Activated CD8-positive, alpha-beta memory T cell treated with anti-CD3 and anti-CD28 coated beads for 1 hour (primary cell): ENCODE measurements around the gene TSPAN16.
A peak's percentile ranks its signal among the peaks of the same experiment; 100 is the strongest.
"Not testable (repeated sequence)": the region's sequence is repeated elsewhere in the genome, so short reads cannot be mapped to it uniquely, and the experiment has no call there.

Experiments used
- DNase-seq, 2 donors: peaks; one replicate each; pipeline ENCODE4 v3.0.0-alpha.2; 2020; ENCODE audit warnings: low read depth in 1 of 2; ENCODE audit errors: extremely low read depth in 1 of 2

Gene TSPAN16

DNA sequence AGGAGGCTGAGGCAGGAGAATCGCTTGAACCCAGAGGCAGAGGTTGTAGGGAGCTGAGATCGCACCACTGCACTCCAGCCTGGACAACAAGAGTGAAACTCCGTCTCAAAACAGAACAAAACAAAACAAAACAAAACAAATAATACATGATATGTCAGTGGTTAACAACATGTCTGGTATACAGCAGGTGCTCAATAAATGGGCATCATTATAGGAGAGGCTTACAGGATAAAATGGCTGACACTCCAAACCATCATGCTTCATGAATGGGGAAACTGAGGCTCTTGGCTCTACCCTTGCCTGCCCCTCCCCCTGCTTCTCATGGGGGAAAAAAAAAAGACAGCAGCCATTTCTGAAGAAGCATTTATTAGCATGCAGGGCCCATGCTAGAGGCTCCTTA, 46.5 kb downstream of the TSPAN16 start:
- DNase-seq: no peak

- no peak for DNase-seq
Observed at GRCh38 chr19:11345122-11345803, 49.3 kb downstream of the TSPAN16 start.

- peak; percentile 95 to 99 for DNase-seq
Observed at GRCh38 chr19:11346104-11346940, 50.4 kb downstream of the TSPAN16 start, which contains the start of the genes CCDC159 and TMEM205. Gene CCDC159, plus strand, starts transcription at chr19:11346519. Its CDS starts 88 bp downstream, at chr19:11346607. Gene TMEM205, minus strand, starts transcription at chr19:11346268. Its CDS starts 649 bp downstream, at chr19:11345619.

- no peak for DNase-seq
Observed at GRCh38 chr19:11347546-11348039, 51.6 kb downstream of the TSPAN16 start.

- no peak for DNase-seq
Observed at GRCh38 chr19:11349171-11349570, 53.2 kb downstream of the TSPAN16 start.

DNA sequence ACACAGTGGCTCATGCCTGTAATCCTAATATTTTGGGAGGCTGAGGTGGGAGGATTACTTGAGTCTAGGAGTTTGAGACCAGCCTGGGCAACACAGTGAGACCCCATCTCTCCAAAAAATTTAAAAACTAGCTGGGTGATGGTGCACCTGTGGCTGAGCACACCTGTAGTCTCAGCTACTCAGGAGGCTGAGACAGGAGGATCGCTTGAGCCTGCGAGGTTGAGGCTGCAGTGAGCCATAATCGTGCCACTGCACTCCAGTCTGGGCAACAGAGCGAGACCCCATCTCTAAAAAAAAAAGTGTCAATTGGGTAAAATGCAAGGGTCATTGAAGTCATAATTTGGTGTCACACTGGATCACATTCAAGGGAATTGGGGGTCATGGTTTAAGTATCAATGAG, 58.1 kb downstream of the TSPAN16 start:
- not testable (repeated sequence) for DNase-seq

DNA sequence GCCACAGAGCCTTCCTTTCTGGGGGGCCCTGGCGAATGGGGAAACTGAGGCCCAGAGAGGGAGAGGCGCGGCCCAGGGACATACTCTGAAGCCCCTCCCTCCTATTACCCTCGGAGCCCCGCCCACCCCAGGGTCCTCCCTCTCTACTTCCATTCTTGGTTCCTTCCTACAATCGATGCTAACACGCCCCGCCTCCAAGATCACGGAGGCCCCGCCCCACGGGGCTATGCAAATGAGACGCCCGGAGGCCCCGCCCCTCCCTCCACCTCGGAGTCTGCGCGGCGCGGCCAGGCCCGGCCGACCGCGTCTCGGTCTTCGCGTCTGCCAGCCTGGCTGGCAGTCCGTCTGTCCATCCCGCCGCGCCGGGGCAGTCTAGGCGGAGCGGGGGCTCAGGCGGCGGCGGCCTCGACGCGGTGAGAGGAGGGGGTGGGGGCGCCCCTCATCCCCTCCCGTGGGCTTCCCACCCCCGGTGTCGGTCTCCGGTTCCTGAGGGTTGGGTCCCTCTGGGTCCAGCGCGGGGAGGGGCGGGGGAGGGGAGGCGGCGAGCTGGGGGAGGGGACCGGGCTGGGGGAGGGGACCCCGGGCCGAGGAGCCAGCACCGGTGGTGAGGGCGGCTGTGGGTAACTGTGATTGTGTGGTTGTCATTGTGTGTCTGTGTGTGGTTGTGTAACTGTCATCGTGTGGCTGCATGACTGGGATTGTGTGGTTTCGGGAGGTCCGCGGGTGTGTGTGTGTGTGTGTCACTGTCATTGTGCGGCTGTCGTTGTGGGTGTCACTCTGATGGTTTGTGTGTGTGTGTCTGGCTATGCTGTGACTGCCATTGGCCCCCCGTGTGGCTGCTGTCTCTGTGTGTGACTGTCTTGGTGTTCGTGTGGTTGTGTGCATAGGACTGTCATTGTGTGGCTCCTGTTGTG, 59.5 kb downstream of the TSPAN16 start, which contains the start of gene PLPPR2:
PLPPR2 (plus strand) TSS at position 273 of the 914 bp plus-strand sequence. CDS start 2,242 bp downstream, outside the sequence.
- DNase-seq: peak; percentile 54 to 66

GRCh38 chr19:11356074-11356397, 60.1 kb downstream of the TSPAN16 start:
- no peak for DNase-seq

DNA sequence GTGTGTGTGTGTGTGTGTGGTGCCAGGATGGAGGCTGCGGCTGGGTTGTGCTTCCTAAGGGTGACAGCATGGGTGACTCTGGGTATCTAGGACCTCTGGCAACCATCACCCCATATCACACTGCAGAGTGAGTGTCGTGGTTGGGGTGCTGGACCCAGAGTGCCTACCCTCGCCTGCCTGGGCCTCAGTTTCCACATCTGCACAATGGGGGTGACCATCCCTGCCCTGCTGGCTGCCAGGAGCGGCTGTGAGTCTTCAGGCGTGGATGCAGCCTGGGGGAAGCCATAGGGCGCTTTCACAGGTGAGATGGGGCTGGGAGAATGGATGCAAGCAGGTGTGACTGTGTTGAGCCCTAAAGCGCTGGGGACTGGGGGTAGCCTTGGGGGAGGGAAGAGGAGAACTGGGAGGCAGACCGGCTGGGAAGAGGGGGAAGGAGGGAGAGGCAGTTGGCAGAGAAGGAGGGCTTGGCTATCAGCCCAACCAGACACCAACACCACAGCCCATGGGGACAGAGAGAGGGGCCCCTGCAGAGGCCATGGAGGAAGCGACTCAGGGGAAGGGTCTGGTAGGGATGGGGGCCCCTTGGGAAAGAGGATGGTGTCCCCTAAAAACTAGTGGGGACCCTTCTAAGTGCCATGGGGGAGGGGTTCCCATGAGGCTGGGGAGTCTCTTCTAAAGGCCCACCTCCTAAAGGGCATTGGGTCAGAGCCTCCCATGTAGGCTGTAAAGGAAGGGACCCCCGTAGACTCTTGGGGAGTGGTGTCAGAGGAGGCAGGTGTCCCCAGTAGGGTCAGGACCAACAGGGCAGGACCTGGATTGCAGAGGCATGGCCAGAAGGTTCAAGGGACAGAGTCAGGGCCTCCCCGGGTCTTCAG, 61.0 kb downstream of the TSPAN16 start:
- no peak for DNase-seq

DNA sequence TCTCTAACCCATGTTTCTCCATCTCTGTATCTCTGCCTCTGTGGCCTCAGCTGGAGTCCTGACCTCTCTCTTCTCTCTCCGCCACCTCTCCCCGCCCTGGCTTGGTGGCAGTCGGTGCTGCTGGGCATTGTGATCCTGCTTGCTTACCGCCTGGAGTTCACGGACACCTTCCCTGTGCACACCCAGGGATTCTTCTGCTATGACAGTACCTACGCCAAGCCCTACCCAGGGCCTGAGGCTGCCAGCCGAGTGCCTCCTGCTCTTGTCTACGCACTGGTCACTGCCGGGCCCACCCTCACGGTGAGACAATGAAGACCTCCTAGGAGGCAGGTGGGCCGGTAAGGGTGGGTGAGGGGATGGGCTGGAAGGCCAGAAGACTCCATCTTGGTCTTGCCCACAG, 63.5 kb downstream of the TSPAN16 start:
- no peak for DNase-seq

- DNase-seq: no peak
Observed at GRCh38 chr19:11361037-11361770, 65.2 kb downstream of the TSPAN16 start.

- DNase-seq: no peak
Observed at GRCh38 chr19:11361771-11362731, 66.1 kb downstream of the TSPAN16 start.

- no peak for DNase-seq
Observed at GRCh38 chr19:11363881-11364280, 67.9 kb downstream of the TSPAN16 start.

DNA sequence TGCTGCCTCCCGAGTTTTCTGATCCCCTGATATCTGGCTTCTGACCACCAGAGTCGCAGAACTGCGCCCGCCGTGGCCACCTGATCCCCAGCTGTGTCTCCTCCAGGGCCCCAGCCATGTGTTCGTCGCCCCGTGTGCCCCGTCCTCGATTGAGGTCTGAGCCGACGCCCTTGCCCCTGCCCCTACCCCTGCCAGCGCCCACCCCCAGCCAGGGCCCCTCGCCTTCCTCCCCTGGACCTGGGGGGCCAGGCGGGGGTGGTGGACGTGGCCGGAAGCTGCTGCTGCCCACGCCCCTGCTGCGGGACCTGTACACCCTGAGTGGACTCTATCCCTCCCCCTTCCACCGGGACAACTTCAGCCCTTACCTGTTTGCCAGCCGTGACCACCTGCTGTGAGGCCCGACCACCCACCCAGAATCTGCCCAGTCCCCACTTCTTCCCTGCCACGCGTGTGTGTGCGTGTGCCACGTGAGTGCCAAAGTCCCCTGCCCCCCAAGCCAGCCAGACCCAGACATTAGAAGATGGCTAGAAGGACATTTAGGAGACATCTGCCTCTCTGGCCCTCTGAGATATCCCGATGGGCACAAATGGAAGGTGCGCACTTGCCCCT, 68.4 kb downstream of the TSPAN16 start:
- no peak for DNase-seq

- no peak for DNase-seq
Observed at GRCh38 chr19:11364935-11365334, 69.0 kb downstream of the TSPAN16 start.
